HG03432 (cell line): ENCODE measurements around the gene ZC3H8.

Experiments used
- ATAC-seq: cut with Tn5 transposase; IDR thresholded peaks from one replicate; pipeline ENCODE4 v1.9.1; 2021; ENCODE audit warnings: mild to moderate bottlenecking, moderate library complexity; ENCODE audit not compliant: unreplicated experiment

The ZC3H8 gene

DNA sequence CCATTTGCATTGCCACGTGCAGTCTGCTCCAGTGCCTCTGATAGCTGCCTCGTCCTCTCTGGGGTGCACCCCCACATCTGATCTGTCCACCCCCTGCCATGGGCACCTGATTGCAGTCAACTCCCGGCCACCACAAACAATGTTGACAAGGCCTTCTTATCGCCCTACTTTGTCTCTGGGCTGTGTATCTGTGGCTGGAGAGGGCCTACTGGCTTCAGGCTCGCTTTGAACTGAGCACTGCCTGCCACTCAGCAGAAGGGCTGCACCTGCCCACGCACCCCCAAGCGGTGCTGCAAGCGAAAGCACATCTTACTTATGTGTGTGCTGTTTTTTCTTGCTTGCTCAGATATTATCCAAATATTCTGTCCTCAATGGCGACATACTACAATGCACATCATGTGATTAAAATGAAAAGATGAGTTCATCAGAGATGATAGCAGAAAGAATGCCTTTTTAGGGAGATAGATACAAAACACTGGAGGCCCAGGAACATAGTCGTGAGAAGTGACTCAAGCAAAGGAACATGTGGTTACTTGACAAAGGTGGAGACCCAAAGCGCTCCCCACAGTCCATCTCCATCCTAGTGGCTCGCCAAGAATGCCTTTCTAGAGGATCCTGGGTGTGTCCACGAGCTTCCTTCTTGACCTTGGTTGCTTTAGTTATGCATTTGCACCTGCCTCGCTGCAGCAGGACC lies 87.9 kb downstream of the ZC3H8 start:
- ATAC-seq = no peak

DNA sequence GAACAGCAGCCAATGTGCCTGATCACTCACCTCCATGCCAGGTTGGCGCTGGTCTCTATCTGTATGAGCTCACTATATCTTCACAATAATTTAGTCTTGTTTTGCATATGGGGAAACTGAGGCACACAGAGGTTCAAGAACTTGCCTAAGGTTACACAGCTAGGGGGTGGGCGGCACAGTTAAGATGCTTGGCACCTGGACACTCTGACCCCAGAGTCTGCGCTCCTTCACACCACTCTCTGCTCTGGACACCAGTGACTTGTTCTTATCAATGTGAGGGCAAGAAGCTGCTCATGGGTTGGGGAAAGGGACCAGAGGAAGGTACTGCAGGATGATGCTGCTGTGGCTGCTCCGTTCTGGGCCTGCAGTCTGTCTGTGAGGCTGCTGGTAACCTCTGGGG lies 89.5 kb downstream of the ZC3H8 start:
- ATAC-seq = no peak

- ATAC-seq = no peak
These were observed 90.0 kb downstream of the ZC3H8 start for GRCh38 chr2:112164876-112165275.

- no peak for ATAC-seq
These were observed 91.3 kb downstream of the ZC3H8 start for GRCh38 chr2:112163541-112163981.

GRCh38 chr2:112162956-112163355 lies 91.9 kb downstream of the ZC3H8 start:
- ATAC-seq = no peak

DNA sequence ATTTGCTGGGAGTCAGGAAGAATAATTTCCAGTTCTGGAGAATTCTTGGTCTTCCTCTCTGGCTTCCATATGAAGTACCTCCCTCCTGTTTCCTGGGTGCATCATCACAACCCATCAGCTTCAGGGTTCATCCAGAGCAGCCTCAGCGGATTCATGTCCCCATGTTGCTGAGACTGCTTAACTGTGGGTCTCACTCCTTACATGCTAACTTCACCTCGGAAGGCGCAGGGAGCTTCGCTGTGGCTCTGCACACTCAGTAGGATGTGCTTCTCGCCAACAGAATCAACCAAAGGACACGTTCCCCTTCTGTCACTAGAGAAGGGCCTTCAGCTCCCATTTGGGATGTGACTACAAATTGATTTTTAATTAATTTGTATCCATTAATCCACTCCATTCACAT lies 92.5 kb downstream of the ZC3H8 start:
- ATAC-seq = no peak
